ENCODE results near the gene GREB1.

The GREB1 gene

GRCh38 chr2:11647834-11648600 is 114.2 kb downstream of the GREB1 start:
- TF ChIP-seq ZFX (IDR thresholded peaks at IDR 0.05) = no peak
- peak; percentile 31 for TF ChIP-seq CTCF (conservative IDR thresholded peaks at IDR 0.05)

GRCh38 chr2:11649093-11649492 is 115.2 kb downstream of the GREB1 start:
- no peak overlapping the region for H3K27ac ChIP-seq
- no peak for TF ChIP-seq ZFX (IDR thresholded peaks at IDR 0.05)
- no peak for TF ChIP-seq CTCF (conservative IDR thresholded peaks at IDR 0.05)

More at GRCh38 chr2:11647834-11648600, 114.2 kb downstream of the GREB1 start:
- no peak overlapping the region for H3K27ac ChIP-seq

GRCh38 chr2:11651856-11652548 is 118.2 kb downstream of the GREB1 start:
- H3K27ac ChIP-seq = no peak overlapping the region
- no peak for TF ChIP-seq CTCF (conservative IDR thresholded peaks at IDR 0.05)
- no peak for TF ChIP-seq ZFX (IDR thresholded peaks at IDR 0.05)

GRCh38 chr2:11652553-11652952 is 118.7 kb downstream of the GREB1 start:
- no peak overlapping the region for H3K27ac ChIP-seq
- TF ChIP-seq CTCF (conservative IDR thresholded peaks at IDR 0.05) (no peak), ZFX (IDR thresholded peaks at IDR 0.05) (no peak)

GRCh38 chr2:11655495-11655894 is 121.7 kb downstream of the GREB1 start:
- H3K27ac ChIP-seq = peak overlapping the region; percentile 56
- TF ChIP-seq CTCF (conservative IDR thresholded peaks at IDR 0.05) (no peak), ZFX (IDR thresholded peaks at IDR 0.05) (no peak)

- H3K27ac ChIP-seq = peak overlapping the region; percentile 51; the same call in 1 of the 2 replicates
- TF ChIP-seq ZFX (IDR thresholded peaks at IDR 0.05) (no peak), CTCF (conservative IDR thresholded peaks at IDR 0.05) (no peak)
Observed at GRCh38 chr2:11656252-11656651, 122.4 kb downstream of the GREB1 start.

- TF ChIP-seq ZFX (IDR thresholded peaks at IDR 0.05) = no peak
- no peak for TF ChIP-seq CTCF (conservative IDR thresholded peaks at IDR 0.05)
- peak overlapping the region; percentile 51 for H3K27ac ChIP-seq
Observed at GRCh38 chr2:11656671-11657101, 122.8 kb downstream of the GREB1 start.

All from C4-2B (cell line).